Upper lobe of left lung (tissue), 4 donors: ENCODE data around the gene APOL2.

Source experiments
- CTCF ChIP-seq, 6 experiments: fragments of 450-650 bp in 4 of 6; fragments of 200-600 bp in 2 of 6; sonication (generic) in 2 of 6; IDR thresholded peaks; one replicate each; pipeline ENCODE4 v1.5.1; 2016 to 2019; ENCODE audit warnings: antibody characterized with exemption in 6 of 6
- EP300 ChIP-seq, 4 donors: sonication (generic); formaldehyde crosslinking; IDR thresholded peaks; one replicate each; pipeline ENCODE4 v1.5.1; 2017; ENCODE audit warnings: antibody characterized with exemption in 4 of 4, control low read depth in 2 of 4

GRCh38 chr22:36199001-36199551 lies 40.3 kb downstream of the APOL2 start:
- TF ChIP-seq CTCF (IDR thresholded peaks at IDR 0.05) (no peak), EP300 (IDR thresholded peaks at IDR 0.05) (no peak)
